Large intestine (tissue), 1 donor: ENCODE results near the gene CRABP1. TPM values are rescaled to one million over a fixed set of nuclear protein-coding genes. Genes with fewer than 3 reads are reported as not detected.

Source experiments
- polyA plus RNA-seq: library from polyadenylated mRNA; unstranded; fragments of 120-200 nt; gene quantifications from one replicate; pipeline ENCODE4 v1.2.1, GENCODE V29; 2013

CRABP1 gene
- polyA plus RNA-seq, 1 donor: 16.9 TPM

Other genes starting within 250 kb of the CRABP1 start
- 2.6 TPM for gene SH2D7, start 247.8 kb upstream of the CRABP1 start, polyA plus RNA-seq
- 151 TPM for gene CIB2, start 208.9 kb upstream of the CRABP1 start, polyA plus RNA-seq
- gene IDH3A, start 191.0 kb upstream of the CRABP1 start, polyA plus RNA-seq: 113 TPM
- gene ACSBG1, start 105.8 kb upstream of the CRABP1 start, polyA plus RNA-seq: 1.1 TPM
- gene DNAJA4, start 75.8 kb upstream of the CRABP1 start, polyA plus RNA-seq: 27.3 TPM
- gene SKIC8, start 40.7 kb upstream of the CRABP1 start, polyA plus RNA-seq: 65.9 TPM
- 58.7 TPM for gene IREB2, start 97.9 kb downstream of the CRABP1 start, polyA plus RNA-seq
- gene HYKK, start 167.2 kb downstream of the CRABP1 start, polyA plus RNA-seq: 11.1 TPM
- gene PSMA4, start 200.1 kb downstream of the CRABP1 start, polyA plus RNA-seq: 241 TPM
- gene CHRNA5, start 225.2 kb downstream of the CRABP1 start, polyA plus RNA-seq: 3.7 TPM